Measurements from ENCODE around the gene HNRNPAB.
A peak's percentile ranks its signal among the peaks of the same experiment; 100 is the strongest.
"Not testable (repeated sequence)": the region's sequence is repeated elsewhere in the genome, so short reads cannot be mapped to it uniquely, and the experiment has no call there.

Gene HNRNPAB

DNA sequence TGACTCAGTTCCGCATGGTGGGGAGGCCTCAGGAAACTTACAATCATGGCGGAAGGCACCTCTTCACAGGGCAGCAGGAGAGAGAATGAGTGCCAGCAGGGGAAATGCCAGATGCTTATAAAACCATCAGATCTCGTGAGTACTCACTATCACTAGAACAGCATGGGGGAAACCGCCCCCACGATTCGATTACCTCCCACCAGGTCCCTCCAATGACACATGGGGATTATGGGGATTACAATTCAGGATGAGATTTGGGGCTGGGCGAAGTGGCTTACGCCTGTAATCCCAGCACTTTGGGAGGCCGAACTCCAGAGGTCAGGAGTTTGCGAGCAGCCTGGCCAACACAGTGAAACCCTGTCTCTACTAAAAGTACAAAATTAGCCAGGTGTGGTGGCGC lies 6.2 kb upstream of the HNRNPAB start:
- DNase-seq: not testable (repeated sequence)

- no peak for DNase-seq
Measured at GRCh38 chr5:178198706-178199105, 5.6 kb upstream of the HNRNPAB start.

DNA sequence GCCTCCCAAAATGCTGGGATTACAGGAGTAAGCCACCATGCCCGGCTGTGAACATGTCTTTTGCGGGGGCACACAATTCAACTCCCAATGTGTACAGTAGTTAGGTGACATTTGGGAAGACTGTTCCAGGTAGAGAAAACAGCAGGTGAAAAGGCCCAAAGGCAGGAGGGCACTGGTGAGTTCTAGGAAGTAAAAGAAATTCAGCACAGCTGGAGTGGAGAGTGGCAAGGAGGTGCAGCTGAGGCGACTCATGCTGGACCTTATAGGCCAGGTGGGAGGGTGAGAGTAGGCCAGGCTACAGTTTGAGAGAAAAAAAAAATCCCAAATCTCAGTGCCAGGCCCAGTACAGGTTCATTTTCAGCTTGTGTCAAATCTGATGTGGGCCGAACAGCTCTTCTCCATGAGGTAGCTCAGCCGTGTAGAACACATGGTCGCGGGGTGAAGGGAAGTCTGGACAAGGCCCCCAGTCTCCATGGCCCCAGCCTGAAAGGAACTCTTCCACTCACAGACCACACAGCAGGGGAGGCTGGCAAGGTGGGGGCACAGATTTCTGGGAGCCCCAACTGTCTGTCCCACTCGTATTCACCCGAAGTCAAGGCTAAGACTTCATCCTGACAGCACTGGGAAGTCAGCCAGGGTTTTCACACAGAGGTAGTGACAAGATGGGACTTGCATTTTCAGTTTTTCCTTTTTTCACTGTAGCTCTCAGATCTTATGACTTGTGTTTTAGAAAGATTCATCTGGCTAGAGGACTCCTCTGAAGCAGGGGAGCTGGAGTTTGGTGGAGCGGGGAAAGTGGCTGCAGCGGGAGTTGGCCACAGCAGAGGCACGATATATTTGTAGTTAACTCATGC lies 4.5 kb upstream of the HNRNPAB start:
- DNase-seq: no peak

- DNase-seq: no peak
Measured at GRCh38 chr5:178201221-178201926, 3.0 kb upstream of the HNRNPAB start.

GRCh38 chr5:178201927-178202235 lies 2.5 kb upstream of the HNRNPAB start:
- no peak for DNase-seq

DNA sequence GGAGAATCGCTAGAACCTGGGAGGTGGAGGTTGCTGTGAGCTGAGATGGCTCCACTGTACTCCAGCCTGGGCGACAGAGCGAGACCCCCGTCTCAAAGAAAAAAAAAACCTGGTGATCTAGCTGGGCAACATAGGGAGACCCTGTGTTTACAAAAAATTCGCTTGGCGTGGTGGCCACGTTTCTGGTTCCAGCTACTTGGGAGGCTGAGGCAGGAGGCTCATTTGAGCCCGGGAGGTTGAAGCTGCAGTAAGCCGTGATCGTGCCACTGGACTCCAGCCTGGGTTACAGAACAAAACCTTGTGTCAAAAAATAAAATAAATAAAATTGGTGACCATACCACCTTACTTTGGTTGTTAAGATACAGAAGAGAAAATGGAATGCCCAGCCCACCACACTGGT lies 1.8 kb upstream of the HNRNPAB start:
- DNase-seq: no peak

GRCh38 chr5:178203670-178204181 lies 607 bp upstream of the HNRNPAB start:
- DNase-seq: peak; percentile 72

DNA sequence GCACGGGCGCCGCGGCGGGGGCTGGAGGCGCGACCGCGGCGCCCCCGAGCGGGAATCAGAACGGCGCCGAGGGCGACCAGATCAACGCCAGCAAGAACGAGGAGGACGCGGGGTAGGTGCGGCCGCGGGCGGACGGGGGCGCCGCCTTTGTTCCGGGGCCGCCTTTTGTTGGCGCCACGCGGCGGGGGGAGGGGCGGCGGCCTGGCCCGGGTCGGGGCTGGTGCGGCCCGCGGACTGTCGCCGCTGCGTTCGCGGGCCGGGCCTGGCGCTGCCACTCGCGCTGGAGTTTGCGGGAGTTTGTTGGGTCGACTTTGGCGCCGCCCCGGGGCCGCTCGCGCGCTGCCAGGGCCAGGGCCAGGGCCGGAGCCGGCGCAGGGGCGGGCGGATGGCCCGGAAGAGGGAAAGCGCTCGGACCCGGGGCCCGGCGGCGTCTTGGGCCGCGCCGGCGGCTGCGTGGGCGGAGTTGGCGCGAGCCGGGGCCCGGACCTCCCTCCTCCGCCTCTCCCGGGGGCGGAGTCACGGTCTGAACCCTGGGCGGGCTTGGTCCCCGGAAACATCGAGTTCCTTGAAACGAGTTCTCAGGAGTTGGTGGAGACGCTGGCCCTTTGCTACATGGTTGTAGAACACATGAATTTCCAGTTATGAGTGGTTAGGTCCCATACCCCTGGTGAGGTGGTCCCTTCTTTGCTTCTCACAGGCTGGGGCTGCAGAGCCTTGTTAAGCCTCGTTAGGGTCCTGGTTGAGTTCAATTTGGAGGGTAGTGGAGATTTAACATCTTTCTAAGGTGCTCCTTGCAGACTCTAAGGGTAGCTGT lies 809 bp downstream of the HNRNPAB start:
- DNase-seq: peak; percentile 85

- DNase-seq: no peak
Measured at GRCh38 chr5:178205749-178206047, 1.4 kb downstream of the HNRNPAB start.

DNA sequence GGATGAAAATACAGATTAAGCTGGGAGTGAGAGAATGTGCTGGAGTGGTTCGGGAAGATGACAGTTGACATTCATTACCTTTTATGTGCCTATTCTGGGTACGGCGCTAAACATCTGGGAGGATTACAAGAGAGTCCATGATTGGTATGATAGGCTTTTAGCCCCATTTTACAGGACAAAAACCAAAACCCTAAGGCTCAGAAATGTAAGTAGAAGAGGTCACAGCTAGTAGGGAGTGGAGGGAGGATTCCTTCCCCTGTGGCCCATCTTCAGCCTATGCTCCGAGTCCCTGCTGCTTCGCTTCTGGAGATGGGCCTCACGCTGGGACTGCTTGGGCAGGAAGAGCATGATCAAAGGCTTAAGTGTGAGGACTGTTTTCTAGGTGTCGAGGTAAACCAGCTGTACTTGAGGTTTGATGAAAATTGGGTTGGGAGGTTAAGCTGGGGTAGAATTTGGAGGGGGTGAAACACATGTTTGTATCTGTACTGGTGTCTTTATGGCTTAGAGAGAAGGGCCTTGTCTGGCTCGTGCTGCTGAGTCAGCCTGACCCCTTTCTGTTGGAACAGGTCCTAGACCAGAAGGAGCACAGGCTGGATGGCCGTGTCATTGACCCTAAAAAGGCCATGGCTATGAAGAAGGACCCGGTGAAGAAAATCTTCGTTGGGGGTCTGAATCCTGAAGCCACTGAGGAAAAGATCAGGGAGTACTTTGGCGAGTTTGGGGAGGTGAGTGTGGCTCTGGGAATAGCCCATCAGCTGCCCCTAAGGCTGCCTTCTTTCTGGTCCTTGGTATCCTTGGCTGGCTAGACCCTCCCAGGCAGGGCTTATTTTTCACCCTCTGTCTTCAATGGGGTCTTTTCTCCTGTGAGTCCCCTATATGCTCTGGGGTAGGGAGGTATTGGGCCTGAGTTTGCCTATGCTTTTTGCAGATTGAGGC lies 2.1 kb downstream of the HNRNPAB start:
- no peak for DNase-seq

- DNase-seq: no peak
Measured at GRCh38 chr5:178207183-178207916, 3.0 kb downstream of the HNRNPAB start.

- no peak for DNase-seq
Measured at GRCh38 chr5:178207917-178208280, 3.6 kb downstream of the HNRNPAB start.

- peak; percentile 40 for DNase-seq
Measured at GRCh38 chr5:178208540-178209227, 4.4 kb downstream of the HNRNPAB start.

GRCh38 chr5:178209334-178210072 lies 5.2 kb downstream of the HNRNPAB start:
- no peak for DNase-seq

- no peak for DNase-seq
Measured at GRCh38 chr5:178210073-178210535, 5.8 kb downstream of the HNRNPAB start.

DNA sequence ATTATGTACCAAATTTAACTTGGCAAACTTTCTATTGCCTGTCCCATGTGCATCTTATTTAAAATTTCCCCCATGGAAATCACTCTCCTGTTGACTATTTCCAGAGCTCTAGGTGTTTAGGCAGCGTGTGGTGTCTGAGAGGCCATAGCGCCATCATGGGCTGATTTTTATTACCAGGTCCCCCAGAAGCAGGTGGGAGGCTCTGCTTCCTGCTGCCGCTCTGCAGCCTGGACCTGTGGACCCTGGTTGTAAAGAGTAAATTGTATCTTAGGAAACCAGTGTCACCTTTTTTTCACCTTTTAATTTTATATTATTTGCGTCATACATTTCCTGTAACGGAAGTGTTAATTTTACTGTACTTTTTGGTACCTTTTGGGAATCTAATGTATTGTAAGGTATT lies 6.4 kb downstream of the HNRNPAB start:
- DNase-seq: no peak

DNA sequence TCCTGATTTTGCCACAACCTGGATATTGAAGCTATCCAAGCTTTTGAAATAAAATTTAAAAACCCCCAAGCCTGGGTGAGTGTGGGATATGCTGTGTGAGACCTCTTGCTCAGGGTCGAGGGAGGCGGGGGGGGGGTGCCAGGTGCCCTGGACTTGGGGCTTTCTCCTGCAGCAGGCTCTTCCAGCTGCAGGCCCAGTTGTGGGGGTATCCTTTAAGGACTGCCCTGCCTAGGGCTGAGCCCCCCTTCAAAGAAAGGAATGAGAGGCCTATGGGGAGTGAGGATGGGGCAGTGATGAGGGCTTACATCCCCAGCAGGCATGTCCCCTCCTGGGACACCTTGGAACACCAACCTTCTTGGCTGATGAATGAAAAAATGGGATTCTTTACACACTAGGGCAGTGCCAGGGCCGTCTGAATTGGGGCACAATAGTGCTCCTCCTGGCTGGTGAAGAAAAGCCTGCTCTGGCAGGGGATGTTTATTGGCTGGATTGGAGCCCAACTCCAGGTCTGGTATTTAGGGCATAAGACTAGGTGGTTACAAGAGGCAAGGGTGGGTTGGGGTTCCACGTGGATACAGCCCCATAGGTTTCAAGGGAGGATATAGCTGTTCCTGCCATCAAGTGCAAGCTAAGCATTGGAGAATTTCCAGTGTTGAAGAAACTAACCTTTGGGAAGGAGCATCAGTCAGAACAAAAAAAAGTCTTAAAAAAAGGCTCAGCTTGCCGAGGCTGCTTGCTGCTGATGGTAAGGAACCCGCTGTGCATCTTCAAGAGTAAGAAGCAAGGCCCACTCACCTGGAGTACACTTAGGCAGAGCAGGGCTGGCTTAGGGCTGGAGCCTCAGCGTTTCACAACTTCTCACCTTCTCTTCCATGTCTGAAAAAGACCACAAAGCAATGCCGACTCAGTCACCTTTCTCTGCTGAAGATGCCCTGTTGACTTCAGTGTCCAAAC lies 7.0 kb downstream of the HNRNPAB start:
- no peak for DNase-seq

DNA sequence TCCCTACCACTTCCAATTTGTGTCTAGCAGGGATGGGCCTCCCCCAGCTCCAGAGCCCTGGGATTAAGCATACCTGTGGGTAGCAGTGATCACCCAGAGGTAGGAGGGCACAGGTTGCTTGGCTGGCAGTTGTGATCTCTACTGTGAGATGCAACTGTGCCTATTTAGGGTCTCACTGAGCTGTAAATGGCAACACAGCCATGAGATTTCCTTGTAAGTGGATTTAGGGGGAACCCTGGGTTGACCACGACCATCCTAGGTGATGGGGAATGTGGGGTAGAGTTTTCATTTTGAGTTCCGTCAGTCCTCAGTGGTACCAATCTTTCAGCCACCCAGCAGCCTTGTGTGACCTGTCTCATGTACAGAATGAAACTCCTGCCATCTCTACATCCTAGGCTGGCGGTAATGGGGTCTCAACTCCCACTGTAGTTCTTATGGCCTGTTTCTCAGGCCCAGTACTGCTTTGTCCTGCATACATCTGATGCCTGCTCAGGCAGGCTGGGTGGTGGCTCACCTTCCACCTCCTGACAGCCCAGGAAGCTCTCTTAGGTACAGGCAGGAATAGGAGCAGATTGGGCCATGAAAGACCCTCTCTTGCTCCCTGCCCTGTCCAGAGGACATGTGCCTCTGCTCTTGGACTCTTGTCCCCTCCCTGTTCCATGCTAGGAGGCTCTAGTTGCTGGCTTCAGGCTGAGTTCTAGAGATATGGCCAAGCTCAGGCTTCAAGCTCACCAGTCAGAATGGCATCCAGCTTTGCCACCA lies 8.1 kb downstream of the HNRNPAB start:
- DNase-seq: no peak
